Liver (tissue), 3 donors: ENCODE data around the gene IGFL4.

Experiments
- EGR1 ChIP-seq, 2 donors: IDR thresholded peaks; 2 replicates each; pipeline ENCODE4 v1.6.1; 2016 to 2018; ENCODE audit warnings: antibody characterized with exemption in 2 of 2, low read depth in 2 of 2
- GABPA ChIP-seq, 2 donors: IDR thresholded peaks in 1 of 2; conservative IDR thresholded peaks in 1 of 2; 2 replicates each; pipeline ENCODE4 v1.6.1; 2016; ENCODE audit warnings: antibody characterized with exemption in 2 of 2, mild to moderate bottlenecking in 1 of 2, moderate library complexity in 1 of 2
- HNF4G ChIP-seq: IDR thresholded peaks from 2 replicates; pipeline ENCODE4 v1.6.1; 2016; ENCODE audit warnings: antibody characterized with exemption
- MAX ChIP-seq: IDR thresholded peaks from 2 replicates; pipeline ENCODE4 v1.6.1; 2016; ENCODE audit warnings: antibody characterized with exemption
- RAD21 ChIP-seq, 2 donors: IDR thresholded peaks; 2 replicates each; pipeline ENCODE4 v1.6.1; 2016; ENCODE audit warnings: antibody characterized with exemption in 2 of 2, mild to moderate bottlenecking in 2 of 2
- REST ChIP-seq: IDR thresholded peaks from 2 replicates; pipeline ENCODE4 v1.6.1; 2016; ENCODE audit warnings: antibody characterized with exemption, mild to moderate bottlenecking
- TF ChIP-seq, protein P1 (sequence below): fragments of 150-350 bp; IDR thresholded peaks from 2 replicates; pipeline ENCODE4 v1.5.1; 2017; ENCODE audit warnings: improper control_type of control experiment, low read depth, low read length; ENCODE audit not compliant: missing input control
- donor health status: healthy.
- donor health status: healthy.

- no peak for TF ChIP-seq HNF4G
- TF ChIP-seq, protein P1, sequence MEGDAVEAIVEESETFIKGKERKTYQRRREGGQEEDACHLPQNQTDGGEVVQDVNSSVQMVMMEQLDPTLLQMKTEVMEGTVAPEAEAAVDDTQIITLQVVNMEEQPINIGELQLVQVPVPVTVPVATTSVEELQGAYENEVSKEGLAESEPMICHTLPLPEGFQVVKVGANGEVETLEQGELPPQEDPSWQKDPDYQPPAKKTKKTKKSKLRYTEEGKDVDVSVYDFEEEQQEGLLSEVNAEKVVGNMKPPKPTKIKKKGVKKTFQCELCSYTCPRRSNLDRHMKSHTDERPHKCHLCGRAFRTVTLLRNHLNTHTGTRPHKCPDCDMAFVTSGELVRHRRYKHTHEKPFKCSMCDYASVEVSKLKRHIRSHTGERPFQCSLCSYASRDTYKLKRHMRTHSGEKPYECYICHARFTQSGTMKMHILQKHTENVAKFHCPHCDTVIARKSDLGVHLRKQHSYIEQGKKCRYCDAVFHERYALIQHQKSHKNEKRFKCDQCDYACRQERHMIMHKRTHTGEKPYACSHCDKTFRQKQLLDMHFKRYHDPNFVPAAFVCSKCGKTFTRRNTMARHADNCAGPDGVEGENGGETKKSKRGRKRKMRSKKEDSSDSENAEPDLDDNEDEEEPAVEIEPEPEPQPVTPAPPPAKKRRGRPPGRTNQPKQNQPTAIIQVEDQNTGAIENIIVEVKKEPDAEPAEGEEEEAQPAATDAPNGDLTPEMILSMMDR: no peak
- no peak for TF ChIP-seq MAX
- TF ChIP-seq REST: no peak
- no peak for TF ChIP-seq RAD21 (IDR thresholded peaks at IDR 0.05)
- no peak for TF ChIP-seq EGR1 (IDR thresholded peaks at IDR 0.05; ENCODE audit: low read depth in 2 of 2)
- no peak for TF ChIP-seq GABPA (IDR thresholded peaks at IDR 0.05 in 1 of 2, conservative IDR thresholded peaks at IDR 0.05 in 1 of 2)
Measured at GRCh38 chr19:46019270-46019669, 21.5 kb downstream of the IGFL4 start.
